ENCODE measurements around the gene SELENON.

GRCh38 chr1:25833158-25833557 lies 33.2 kb downstream of the SELENON start:
- no peak for TF ChIP-seq EZH2 (IDR thresholded peaks at IDR 0.05; ENCODE audit: borderline replicate concordance, low read length)
- TF ChIP-seq CTCF (IDR thresholded peaks at IDR 0.05; ENCODE audit: low read length): no peak

Measured in OCI-LY1 (cell line).